HTR-8/SVneo (cell line): Measurements from ENCODE around the gene HELZ2.

Experiments
- DNase-seq: peaks from one replicate; pipeline ENCODE4 v3.0.0; 2011; ENCODE audit warnings: low spot score, mixed read lengths; ENCODE audit not compliant: insufficient read length
- FAIRE-seq: peaks from 2 replicates; lab custom pipeline; 2011; peaks lifted over from hg19 to GRCh38; lab: Jason Lieb, UNC

Gene HELZ2

DNA sequence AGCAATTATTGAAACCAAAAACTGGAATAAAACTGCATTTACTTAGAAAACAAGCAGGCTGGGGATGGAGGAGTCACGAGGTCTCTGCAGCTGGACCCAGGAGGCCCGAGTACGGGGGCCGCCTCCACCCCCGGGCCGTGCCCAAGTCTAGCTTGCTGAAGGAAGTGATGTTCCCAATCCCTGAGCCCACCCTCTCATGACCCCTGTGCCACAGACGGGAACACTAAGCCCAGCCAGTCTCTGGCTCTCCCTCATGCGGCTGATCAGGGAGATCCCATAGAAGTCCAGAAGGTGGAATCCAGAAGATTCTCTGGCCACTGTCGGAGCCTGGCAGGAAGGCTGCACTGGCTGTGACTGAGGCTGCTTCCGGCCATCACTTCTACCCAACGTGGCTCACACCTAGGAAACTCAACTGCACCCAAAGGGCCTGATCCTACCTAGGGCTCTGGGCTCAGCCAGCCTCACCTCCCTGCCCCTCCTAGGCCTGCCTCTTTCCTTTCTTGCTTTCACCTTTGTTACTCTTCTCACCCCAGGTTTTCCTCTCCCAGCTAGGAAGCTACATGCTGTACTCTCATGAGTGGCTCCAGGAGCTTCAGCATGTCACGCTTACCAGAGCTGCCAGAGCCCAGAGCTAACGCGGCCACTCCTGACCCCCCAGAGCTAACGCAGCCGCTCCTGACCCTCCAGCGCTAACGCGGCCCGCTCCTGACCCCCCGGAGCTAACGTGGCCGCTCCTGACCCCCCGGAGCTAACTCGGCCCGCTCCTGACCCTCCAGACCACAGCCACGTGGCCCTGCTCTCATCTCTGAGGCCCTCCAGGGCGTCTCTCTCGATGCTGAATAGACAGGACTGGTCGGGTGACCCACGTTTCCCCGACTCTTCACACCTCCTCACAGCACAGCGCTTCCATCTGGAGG lies 24.7 kb upstream of the HELZ2 start:
- FAIRE-seq (no peak), DNase-seq (no peak)

DNA sequence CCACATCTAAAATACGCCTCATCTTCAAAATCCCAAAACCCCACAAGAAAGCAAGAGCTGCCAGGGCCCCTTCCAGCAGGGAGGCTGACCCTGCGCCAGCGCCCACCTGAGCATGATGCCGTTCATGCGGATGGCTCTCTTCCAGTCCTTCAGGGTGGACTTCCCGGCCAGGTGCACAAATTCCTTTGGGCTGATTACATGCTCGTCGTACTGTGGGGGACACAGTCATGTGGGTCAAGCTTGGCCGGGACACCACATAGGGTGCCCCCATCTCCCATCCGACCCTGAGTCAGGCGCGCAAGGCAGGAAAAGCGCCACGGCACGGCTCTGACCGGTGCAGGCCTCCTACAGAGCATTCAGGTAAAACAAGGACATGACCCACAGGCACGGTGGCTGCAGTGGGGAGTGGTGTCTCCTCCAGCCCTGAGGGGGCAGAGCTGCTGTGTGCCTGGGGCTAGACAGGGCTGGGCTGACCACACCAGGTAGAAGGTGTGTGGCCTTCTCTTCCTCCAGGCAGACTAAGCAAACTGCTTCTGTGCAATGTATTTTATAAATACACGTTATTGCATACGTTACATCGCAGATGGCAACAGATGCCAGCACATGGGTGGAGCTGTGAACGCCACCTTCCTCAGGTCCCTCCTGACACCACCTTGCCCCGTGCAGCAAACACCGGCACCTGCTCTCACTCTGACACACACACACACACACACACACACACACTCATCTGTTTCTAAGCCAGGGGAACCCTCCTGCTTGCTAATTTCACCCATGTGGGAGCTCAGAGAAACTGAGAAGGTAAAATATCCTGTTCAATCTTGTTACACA lies 23.8 kb upstream of the HELZ2 start:
- no peak for DNase-seq
- FAIRE-seq = peak; percentile 96

DNA sequence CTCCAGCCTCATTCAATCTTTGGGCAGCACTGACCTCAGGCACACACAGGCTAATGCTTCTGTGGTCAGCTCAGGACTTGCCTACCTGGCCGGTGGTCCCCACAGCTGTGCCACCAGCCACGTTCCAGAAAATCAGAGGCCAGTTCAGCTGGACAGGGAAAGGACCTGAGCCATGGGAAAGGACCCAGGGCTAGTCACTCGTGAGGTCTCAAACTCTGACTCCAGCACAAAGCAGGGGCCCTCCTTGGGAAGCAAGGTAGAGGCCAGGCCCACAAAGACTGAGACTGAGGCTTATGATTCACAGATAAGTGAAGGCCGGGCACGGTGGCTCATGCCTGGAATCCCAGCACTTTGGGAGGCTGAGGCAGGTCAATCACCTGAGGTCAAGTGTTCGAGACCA lies 22.4 kb upstream of the HELZ2 start:
- no peak for DNase-seq
- no peak for FAIRE-seq

DNA sequence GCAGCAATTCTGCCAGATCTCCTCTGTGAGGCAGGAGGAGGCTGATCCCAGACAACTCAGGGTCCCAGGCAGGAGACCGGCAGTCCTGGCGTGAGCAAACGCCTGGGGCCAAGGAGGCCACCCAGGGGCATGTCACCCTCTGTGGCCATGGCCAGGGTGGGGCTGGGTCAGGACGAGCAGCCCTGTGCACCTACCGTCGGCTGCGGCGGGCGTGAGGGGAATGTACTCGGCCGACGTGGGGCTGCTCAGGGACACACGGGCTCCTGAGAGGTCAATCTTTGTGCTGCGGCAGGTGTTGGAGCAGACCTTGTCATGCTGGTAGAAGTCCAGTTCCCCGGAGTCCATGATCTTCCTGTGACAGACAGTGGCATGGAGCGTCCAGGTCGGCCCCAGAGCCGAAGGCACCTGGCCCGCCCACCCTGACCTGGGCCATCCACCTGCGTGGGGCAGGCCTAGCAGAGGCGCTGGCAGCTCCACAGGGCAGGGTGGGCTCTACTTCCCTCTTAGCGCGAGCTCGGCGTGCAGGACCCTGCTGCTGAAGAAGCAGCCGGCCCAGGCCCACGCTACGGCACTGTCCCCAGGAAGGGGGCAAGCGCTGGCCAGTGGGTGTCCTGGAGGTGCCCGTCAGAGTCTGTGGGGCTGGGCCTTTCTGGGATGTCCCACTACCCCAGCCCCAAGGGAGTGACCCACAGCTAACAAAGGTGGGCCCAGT lies 21.5 kb upstream of the HELZ2 start:
- DNase-seq (no peak), FAIRE-seq (peak; percentile 31)

DNA sequence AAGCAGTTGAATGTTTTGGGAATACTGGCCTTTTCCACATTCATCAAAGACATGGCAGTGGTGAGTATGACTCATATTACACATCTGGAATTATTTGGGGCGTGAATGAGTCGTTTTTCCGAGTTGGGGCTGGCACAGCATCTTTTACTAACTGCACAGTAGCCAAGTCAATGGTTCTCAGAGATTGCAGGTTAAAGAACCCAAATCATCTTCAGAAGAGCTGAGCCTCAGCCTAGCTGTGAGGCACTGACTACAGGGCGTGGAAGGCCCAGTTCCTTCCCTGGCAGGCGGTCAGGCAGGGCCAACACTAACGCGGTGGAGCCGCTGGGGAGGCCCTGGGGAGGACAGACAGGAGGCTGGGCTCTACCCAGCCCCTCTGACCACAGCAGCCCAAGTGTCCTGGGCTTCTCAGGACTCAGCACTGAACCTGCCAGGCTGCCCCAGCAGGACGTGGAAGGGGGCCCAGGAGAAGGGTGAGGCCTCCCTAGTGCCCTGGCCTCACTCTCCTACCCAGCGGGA lies 20.1 kb upstream of the HELZ2 start:
- FAIRE-seq (peak; percentile 93), DNase-seq (no peak)

DNA sequence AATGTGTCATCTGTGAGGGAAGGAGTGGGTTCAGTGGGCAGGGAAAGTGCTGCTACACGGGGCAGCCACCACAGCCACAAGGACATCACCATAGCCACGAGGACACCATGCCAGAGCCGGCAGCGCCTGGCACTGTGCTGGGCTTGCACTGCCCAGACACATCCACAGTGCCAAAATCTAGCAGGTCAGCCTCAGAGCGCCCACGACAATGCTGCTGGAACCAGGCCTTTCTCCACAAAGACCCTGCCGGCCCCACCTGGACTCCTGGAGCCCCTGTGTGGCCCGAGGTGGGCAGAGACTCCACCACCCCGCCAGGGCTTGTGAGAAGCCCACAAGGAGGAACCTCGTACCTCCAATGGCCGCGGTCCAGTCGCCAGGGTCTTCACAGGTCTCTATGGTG lies 18.6 kb upstream of the HELZ2 start:
- FAIRE-seq = peak; percentile 9

DNA sequence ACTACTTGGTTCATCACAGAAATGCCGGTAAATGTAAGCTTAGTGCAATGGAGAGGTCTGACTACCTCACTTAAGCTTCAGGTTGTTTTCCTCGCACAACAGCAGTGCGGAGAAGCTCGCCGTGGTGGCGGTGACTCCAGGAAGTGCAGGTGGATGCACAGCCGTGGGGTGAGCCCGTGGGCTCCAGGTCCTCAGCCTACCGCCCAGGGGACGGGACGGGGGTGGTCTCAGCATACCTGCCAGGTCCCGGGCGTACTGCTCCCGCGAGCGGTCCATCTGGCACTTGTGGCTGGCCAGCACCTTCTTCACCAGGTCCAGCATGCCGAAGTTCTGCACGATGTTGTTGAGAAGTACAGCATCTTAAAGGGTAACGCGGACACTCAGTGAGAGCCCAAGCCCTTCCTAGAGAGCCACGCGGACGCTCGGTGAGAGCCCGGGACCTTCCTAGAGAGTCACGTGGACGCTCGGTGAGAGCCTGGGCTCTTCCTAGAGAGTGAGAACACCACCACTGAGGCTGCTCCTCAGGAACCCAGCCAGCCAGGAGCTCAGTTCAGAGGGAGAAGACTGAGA lies 17.8 kb upstream of the HELZ2 start:
- FAIRE-seq (peak; percentile 72), DNase-seq (no peak)

More for the DNA sequence above, 18.6 kb upstream of the HELZ2 start:
- DNase-seq = no peak

DNA sequence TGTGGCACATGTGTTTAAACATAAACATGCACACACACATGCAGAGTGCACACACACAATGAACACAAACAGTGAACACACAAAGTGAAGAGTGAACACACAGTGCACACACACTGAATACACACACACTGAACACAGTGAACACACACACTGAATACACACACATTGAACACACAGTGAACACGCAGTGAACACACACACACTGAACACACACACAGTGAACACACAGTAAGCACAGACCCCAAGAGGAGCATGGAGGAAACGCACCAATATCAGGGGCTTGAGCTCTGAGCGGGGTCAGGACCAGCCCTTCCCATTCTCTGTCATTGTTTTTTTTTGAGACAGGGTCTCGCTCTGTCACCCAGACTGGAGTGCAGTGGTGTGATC lies 17.1 kb upstream of the HELZ2 start:
- peak; percentile 98 for FAIRE-seq

DNA sequence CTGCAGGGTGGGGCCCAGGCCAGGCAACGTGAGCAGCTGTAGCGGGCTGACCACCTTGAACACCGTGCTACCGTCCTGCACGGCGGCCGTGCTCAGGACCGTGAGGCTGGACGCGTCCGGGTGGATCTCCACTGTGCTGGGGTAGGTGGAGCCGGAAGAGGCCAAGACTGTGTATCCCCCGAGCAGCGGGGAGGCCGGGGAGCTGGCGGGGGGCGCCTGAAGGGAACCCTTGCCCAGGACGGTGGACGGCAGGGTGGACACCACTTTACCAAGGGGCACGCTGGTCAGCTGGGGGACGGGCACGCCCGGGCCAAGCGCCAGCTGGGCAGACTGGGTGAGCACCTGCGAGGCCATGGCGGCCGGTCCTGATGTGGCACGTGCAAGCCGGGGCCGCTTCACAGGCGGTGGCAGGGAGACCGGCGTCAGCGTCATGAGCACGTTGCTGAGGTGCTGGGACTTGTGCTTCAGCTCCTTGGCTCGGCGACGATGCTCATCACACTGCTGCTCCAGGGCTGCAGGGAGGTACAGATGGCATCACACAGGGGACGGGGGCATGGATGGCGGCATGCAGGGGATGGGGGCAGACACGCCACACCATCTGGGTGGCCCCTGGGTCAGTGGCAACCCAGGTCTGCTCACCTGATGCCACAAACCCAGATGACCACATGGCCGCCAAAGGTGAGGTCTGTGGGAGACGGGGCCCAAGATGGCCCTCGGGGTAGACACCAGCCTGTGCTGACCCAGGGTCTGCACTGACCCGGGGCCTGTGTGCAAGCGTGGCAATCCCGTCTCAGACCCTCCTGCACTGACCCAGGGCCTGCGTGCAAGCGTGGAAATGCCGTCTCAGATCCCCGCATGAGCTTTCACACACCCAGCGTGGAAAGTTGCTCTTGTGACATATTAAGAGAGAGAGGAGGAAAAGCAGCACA lies 16.4 kb upstream of the HELZ2 start:
- FAIRE-seq = no peak

More for the DNA sequence above, 17.1 kb upstream of the HELZ2 start:
- no peak for DNase-seq

DNA sequence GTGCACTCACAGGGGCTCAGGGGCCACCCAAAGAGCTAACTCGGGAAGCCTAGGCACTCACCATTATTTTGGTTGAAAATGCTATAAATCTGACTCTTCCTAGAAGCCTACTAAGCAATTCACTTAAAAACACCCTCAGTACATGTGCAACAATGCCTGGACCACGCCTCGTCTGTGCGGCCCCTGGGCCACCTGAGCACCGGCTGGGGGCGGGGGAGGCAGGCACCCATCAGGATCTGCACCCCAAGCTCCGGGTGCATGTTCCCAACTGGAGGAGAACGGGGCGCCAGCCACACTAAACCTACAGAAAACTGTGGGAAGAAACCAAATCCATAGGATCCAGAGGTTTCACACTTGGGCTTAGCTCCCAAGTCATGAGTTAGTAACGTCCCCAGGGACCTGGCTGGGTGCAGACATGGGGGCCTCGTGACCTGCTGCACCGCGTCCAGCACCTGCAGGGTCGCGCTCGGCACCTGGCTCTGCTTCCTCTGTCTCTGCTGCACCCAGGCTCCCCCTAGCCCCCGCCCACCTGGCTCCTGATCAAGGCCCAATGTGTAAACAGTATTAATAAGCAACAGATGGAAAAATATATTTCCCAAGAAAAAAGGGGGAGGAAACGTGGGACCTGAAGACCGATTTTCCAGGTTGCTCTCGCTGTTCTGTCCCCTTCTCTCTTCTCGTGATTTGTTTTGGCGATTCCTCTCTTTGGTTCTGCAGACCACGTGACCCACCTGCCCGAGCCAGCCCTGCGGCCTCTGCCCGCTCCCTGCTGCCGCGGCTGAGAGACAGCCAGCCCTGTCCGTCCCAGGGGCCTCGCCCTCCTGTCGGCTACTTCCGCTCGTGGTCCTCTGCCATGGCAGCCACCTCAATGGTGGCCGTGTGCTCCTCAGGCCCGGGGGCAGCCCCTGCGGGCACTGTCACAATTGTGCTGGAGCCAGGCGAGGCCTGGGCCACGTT lies 15.5 kb upstream of the HELZ2 start:
- no peak for FAIRE-seq
- no peak for DNase-seq

More for the DNA sequence above, 16.4 kb upstream of the HELZ2 start:
- DNase-seq = no peak

DNA sequence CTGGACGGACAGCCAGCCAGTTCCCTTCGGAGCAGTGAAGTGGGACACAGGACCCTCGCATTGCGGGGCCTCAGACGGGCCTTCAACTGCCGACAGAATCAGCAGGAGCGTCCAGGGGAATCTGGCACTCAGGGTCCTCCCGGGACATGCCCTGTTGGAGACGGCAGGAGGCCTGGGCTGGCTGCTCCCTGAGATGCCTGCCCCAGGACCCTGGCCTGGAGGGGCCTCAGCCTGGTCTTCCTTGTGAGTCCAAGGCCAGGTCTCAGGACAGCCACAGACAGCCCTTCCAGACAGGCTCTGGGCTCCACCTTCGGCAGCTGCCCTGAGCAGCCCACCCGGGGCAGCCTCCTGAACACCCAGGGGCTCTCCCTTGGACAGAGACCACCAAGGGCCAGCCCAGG lies 14.6 kb upstream of the HELZ2 start:
- DNase-seq (no peak), FAIRE-seq (no peak)

DNA sequence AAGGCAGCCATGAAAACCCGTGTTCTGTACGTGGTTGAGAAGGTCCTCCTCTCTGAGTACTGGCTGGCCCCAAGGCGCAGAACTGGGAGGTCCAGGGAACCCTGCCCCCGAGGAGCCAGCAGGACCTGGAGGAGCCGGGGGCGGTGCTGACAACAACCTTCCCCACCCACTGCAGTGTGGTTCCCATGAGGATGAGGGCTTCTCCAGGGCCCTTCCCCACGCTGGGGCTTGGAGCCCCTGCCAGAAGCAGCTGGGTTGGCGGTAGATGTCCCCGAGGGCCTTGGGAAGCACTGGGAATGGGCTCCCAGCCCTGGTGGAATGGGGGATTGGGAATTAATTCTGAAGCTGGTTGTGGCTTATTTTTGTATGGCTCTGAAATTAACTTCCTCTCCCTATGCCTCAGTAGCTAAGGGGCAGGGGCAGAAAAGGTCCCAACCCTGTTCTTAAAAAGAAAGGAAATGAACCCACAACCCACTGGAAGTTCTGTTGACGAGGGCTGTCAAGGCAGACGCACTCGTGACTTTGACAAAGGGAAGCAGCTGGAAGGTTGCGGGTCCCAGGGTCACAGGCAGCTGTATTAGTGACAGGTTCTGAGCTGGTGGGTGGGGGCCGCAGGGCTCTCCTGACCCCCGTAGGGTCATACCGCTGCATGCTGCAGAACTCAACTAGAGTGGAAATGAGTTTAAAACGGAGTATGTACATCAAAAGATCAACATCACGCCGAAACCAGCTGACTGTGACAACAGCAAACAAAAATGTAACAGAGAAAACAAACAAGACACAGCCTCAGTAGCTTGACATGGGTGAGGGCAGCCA lies 13.9 kb upstream of the HELZ2 start:
- DNase-seq (no peak), FAIRE-seq (peak; percentile 87)

DNA sequence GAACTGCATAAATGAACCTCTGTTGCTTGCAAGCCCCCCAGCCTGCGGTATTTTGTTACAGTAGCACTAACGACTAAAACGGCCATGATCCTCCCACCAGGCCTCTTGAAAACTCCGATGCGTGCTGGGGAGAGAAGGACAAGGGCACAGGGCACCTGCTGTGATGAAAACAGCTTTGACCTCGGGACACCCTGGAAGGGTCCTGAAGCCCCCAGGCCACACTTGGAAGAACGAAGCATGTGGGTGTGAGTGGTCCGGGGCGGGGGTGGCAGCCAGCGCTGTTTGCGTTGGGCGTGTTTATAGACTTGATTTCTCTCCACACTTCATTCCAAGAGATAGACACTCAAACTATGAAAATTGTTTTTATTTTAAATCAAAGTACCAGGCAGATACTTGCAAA lies 13.2 kb upstream of the HELZ2 start:
- no peak for DNase-seq
- FAIRE-seq = no peak

DNA sequence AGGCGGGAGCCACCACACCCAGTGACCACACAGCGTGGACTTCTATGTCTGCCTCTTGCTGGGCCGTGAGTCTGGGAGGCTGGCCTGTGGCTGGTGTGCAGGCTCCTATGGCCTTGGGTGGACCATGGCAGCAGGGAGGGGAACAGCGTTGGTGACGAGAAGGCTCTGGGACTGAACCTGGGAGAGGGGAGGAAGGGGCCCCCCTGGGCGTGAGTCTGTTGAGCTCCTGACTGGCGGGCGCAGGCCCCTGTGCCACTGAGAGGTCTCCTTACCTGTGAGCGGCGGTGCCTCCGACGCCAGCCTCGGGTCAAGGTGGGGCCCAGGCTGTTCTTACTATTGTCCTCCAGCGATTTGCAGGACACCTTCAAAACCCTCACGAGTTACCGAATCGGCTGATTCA lies 12.8 kb upstream of the HELZ2 start:
- FAIRE-seq (no peak), DNase-seq (no peak)

DNA sequence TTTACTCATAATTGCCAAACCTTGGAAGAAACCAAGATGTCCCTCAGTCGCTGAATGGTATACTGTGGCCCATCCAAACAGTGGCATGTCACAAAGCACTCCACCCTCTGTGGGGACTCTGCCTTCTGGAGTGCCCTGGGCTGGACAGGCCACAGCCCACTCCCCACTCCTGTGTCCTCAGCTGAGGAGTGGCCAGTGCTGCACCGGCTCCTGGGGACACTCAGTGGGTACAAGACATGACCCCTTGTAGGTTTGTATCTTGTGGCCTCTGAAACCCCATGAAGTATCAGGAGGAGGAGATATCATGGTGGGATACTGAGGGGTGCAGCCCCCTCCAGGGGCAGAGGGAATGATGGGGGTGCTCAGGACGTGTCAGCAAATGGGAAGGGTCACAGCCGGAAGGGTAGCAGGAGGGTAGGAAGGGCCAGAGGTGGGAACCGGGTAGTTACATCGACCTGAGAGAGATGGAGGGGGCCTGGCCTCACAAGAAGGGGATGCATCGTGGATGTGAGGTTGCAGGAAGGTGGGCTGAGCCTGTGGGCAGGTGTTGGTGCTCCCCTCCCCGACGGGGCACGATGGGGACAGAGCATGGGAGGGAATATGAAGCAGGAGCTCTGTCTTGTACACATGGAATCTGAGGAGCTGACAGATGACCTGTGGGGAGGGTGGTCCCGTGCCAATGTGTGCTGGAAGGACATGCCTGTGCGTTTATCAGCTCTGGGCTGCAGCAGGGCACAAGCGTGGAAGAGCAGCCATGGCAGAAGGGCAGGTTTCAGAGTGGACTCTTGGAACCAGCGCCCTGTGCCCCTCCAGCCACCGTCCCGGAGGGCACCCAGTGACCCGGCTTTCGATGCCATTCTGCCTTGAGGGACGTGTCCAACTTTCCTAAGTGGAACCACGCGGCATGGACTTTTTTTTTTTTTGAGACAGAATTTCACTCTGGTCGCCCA lies 11.9 kb upstream of the HELZ2 start:
- DNase-seq (no peak), FAIRE-seq (peak; percentile 67)
